Femur (tissue), 1 donor: ENCODE data around the gene CTIF.

Source experiments
- DNase-seq: peaks from one replicate; pipeline ENCODE4 v3.0.0-alpha.2; 2017

Gene CTIF

GRCh38 chr18:48533340-48534070 lies 5.3 kb upstream of the CTIF start:
- DNase-seq, result no peak

DNA sequence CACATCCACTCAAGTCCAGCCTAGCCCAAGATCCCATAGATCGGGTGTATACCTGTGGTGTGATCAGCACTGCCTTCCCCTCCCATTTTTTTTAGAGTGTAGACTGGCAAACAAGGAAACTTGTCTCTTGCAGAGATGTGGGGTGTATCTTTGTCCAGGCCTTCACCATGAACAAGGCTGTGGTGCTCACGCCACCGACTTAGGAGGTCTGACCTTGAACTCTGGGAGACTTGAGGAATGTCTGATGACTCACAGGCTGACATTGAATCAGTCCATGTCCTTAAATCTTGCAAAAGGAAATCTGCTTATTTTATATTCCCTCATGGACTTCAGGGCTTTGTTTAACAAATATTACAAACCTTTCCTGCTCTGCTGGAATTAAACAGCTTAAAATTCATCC lies 4.5 kb upstream of the CTIF start:
- no peak for DNase-seq

GRCh38 chr18:48535956-48536355 lies 2.9 kb upstream of the CTIF start:
- DNase-seq, result no peak

DNA sequence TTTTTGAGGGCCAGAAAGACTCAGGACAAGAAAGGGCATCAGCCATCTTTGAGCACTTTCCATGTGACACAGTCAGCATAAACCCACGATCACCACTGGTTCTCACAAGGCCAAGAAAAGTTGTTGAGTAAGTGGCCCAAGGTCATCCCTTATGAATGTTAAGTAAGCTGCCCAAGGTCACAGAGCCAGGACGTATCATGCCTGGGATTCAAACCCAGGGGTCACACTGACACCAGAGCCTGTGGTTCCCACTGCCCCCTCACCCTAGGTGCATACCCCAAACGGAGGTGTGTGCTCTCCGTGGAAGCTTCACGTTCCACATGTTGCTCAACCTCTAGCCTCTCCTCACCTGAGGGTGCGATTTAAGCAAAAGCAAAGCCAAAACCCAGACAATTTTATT lies 2.3 kb upstream of the CTIF start:
- no peak for DNase-seq

GRCh38 chr18:48539406-48540250 lies 797 bp downstream of the CTIF start:
- peak; percentile 75 for DNase-seq

GRCh38 chr18:48540251-48541025 lies 1.6 kb downstream of the CTIF start:
- peak; percentile 75 for DNase-seq

DNA sequence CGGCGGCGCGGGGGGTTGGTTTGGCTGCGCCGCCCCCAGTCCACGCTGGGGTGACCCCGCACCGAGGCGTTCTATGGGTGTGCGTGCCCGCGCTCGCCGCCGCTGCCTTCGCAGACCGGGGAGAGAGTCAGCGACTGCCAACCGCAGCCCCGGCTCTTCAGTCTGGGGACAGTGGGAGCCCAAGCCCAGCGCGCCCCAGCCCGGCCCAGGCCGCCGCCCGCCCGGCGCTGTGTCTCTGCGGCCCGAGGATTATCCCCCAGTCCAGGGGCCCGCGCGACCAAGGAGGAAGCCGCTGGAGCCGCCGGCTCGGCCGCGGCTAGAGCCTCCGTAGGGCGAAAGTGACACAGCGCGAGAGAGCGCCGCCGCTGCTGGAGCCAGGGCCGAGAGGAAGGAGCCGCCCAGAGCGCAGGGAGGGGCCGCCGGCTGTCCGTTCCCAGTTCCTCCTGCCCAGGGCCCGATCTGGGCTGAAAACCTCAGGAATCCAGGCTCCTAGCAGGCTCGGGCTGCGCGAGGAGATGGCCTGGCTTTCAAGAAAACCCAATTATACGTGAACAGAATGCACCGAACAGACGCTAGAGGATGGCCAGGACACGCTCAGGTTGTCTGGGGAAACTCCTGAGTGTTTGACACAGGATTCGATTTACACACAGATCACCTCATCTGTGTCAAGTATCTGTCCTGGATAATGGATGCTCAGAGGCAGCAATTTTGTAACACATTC lies 2.4 kb downstream of the CTIF start:
- peak; percentile 84 for DNase-seq

GRCh38 chr18:48541747-48542400 lies 3.0 kb downstream of the CTIF start:
- DNase-seq, result no peak

DNA sequence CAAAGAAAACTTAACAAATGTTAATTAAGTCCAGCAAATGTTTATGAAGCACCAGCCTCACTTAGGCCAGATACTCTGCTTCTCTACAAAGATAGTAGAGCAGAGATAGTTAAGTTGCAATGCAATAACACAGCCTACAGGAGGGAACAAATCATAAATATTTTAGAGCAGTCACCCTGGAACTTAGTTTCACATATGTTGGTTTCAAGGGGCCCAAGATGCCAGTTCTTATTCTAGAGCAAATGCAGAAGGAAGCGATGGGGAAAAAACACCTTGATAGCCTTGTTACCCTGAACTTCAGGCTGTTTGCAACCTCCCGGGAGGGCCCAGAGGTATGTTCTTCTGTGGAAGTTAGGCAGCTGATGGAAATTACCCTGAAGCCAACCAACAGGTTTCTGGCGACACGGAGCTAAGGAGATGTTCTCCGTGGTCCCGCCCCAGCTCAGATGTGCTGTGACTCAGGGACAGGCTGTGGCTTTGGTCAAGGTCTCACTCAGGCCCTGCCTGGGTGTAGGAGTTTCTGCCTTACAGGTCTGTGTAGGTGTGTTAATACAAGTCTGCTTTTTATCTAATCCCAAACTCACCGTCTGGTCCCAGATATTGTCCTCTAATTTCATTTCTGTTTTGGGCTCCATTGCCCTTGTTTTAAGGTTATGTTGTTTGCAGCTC lies 3.8 kb downstream of the CTIF start:
- no peak for DNase-seq

DNA sequence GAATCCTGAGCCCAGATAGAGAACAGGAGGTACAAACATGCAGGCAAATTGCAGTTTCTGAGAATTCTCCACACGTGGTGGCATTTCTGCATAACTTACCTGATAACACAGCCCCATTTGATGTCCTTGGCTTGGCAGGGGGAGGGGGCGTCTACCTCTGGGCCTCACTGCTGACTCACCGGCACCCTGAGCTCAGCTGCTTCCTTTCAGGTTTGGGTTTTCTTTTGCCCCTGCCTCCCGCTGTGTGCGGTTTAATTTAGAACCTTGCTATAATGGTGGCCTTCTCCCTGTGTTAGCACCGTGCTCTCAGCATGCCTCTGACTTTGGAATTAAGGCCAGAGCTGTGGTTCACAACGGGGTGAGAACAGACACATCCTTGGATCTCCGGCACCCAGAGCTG lies 4.4 kb downstream of the CTIF start:
- no peak for DNase-seq

- DNase-seq, result no peak
Observed at GRCh38 chr18:48544116-48544515, 5.3 kb downstream of the CTIF start.

DNA sequence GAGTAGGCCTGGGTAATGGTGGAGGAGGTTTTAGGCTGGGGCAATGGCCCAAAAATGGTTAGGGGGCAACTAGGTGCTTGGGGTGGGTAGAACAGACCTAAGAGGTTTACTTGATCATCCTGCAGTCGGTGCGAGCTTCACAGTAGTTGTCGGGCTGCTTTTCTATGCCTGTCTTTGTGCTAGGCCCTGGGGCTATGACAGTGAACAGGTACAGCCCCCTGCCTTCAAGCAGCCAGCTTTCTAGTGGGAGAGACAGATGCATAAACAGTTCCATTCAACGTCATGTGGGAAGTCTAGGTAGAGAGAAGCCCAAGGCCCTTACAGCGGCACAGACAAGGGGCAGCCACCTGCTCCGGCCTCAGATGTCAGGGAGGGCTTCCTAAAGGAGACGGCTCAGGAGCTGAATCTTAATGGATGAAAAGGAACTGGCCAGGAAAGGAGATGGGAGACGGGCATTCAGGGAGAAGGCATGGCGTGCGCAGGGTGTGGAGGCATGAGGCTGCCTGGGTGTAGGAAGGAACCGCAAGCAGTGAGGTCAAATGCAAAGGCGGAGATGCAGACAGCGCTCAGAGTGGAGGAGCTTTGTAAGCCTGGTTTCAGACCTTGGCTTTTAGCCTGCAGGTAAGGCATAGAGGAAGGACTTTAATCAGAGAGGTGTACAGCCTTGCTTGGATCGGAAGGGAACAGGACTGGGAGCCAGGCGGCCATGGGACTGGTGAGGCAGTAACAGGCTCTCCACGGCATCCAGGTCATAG lies 6.0 kb downstream of the CTIF start:
- no peak for DNase-seq

DNA sequence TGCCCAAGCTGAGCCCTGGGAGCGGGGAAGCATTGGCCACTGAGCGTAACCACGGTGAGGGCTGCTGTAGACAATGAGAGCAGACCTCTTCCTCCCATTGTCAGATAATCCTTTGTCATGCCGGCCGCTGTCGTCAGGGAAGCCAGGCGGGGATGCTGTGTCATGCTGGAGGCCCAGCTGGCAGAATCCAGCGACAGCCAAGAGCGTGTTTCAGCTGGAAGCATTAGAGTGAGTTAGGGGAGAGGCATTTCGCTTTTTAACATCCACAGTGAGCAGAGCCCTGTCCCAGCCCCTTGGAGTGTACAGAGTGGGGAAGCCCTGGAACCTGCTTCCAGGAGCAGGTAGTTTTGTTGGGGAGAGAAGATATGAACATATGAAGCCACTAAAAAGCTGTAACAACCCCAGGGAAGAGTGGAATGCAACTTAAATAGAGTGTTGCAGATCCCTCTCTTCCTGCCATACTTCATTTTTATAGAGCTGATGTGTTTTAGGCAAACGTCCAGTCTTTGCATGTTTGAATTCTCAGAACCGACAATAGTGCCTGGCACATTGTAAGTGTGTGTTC lies 7.0 kb downstream of the CTIF start:
- peak; percentile 85 for DNase-seq

DNA sequence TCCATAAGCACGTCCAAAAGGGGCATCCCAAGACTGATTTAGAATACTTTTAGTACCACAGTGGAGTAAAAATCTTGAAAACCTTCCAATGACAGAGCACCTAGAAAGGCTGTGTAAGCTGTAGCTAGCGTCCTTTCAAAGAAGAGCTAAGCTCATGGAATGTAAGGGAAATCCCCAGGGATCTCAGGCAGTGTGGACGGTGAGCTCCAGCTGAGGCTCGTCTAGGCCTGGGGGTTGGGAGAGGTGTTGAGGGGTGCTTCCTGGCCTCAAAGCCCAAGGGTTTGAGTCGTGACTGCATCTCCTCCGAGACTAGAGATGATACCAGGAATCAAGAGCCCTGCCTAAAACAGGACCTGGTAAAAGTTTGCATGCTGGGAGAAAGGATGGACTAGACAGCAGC lies 7.6 kb downstream of the CTIF start:
- no peak for DNase-seq

- DNase-seq, result no peak
Observed at GRCh38 chr18:48547531-48547981, 8.7 kb downstream of the CTIF start.

GRCh38 chr18:48548011-48548771 lies 9.4 kb downstream of the CTIF start:
- no peak for DNase-seq

- DNase-seq, result no peak
Observed at GRCh38 chr18:48548921-48549320, 10.1 kb downstream of the CTIF start.

- no peak for DNase-seq
Observed at GRCh38 chr18:48550101-48550729, 11.4 kb downstream of the CTIF start.

DNA sequence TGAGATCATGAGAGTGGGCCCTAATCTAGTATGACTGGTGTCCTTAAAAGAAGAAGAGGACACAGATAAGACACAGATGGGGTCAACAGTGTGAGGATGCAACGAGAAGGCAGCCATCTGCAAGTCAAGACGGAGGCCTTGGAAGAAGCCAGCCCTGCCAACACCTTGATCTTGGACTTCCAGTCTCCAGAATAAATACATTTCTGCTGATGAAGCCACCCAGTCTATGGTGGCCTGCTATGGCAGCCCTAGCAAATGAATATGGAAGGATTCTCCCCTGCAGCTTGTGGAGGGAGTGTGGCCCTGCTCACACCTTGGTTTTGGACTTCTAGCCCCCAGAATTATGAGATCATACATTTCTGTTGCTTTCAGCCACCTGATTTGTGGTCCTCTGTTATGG lies 12.3 kb downstream of the CTIF start:
- DNase-seq, result no peak
